AG09309 (cell line): Measurements from ENCODE around the gene RPL10A.

Source experiments
- DNase-seq: peaks from one replicate; pipeline ENCODE4 v3.0.0-alpha.2; 2010; ENCODE audit warnings: low read depth
- H3K4me3 ChIP-seq: 2 replicates; pipeline ENCODE4 v1.5.1; 2011; ENCODE audit warnings: mild to moderate bottlenecking, low read depth, low read length, moderate library complexity; ENCODE audit not compliant: control insufficient read depth
- TF ChIP-seq, protein P1 (sequence below): IDR thresholded peaks from 2 replicates; pipeline ENCODE4 v1.5.1; 2011; ENCODE audit warnings: mild to moderate bottlenecking, low read depth, low read length, inconsistent platforms; ENCODE audit not compliant: insufficient read depth, control insufficient read depth; ENCODE audit errors: missing control alignments

RPL10A gene

DNA sequence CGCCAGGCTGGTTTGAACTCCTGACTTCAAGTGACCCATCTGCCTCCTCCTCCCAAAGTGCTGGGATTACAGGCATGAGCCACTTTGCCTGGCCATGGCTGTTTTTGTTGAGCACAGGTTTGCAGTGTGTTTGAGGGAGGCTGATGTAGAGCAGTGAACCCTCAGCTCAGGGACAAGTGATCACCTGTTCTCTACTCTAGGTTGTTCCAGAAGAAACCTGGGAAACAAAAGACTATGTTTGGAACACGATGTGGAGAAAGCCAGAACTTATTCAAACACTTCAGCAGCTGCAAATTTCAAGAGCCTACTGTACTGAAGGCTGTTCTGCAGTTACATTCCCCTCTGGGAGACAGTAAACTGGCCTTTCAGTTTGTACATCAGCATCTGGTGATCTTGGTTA lies 39.8 kb downstream of the RPL10A start:
- TF ChIP-seq, protein P1, sequence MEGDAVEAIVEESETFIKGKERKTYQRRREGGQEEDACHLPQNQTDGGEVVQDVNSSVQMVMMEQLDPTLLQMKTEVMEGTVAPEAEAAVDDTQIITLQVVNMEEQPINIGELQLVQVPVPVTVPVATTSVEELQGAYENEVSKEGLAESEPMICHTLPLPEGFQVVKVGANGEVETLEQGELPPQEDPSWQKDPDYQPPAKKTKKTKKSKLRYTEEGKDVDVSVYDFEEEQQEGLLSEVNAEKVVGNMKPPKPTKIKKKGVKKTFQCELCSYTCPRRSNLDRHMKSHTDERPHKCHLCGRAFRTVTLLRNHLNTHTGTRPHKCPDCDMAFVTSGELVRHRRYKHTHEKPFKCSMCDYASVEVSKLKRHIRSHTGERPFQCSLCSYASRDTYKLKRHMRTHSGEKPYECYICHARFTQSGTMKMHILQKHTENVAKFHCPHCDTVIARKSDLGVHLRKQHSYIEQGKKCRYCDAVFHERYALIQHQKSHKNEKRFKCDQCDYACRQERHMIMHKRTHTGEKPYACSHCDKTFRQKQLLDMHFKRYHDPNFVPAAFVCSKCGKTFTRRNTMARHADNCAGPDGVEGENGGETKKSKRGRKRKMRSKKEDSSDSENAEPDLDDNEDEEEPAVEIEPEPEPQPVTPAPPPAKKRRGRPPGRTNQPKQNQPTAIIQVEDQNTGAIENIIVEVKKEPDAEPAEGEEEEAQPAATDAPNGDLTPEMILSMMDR = no peak
- no peak for DNase-seq
- H3K4me3 ChIP-seq = no peak overlapping the region

DNA sequence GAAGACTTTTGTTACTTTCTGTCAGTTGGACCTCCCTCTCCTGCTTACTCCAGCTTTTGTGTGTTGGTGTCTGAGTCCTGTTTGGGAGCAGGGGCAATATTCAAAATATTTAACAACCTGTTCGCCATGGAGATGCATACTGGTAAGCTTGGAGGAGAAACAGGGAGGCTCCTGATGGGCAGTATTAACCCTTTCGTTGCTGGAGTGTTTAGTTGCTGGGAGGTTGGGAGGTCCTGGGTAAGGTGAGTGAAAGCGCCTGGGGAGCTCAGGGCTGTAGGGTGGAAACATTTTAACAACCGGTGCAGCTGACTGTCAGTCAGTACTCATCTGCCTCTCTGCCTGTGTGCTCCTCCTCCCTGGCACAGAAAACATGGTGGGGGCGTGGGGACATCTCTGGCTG lies 40.3 kb downstream of the RPL10A start:
- no peak overlapping the region for H3K4me3 ChIP-seq
- TF ChIP-seq, protein P1 = no peak
- DNase-seq = no peak

DNA sequence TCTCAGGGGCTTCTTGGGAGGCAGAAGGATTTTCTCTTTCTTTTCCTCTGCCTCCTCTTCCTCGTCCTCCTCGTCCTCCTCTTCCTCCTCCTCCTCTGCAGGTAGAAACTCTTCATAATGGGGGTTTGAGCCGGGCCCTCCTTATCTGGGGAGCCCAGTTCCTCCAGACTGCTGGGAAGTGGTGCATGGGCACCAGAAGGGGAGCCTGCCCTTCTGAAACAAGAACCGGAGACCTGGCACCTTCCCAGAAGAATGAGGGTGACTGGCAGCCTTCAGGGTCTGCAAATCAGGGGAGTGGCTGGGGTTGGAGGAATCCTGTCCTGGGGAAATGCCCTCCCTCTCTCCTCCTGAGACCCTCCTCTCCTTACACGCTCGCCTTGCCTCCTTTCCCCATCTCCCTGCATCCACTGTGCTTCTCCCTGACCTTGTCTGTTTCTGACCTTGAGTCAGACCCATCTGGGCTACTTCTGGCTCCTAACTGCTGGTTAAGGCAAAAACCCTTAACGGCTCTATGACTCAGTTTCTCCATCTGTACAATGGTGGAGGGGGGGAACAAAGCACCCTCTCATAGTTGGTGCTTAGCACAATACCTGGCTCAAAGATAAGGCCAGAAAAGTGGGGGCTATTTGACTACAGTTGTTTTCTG lies 42.8 kb downstream of the RPL10A start:
- TF ChIP-seq, protein P1 = no peak
- DNase-seq = no peak
- no peak overlapping the region for H3K4me3 ChIP-seq

DNA sequence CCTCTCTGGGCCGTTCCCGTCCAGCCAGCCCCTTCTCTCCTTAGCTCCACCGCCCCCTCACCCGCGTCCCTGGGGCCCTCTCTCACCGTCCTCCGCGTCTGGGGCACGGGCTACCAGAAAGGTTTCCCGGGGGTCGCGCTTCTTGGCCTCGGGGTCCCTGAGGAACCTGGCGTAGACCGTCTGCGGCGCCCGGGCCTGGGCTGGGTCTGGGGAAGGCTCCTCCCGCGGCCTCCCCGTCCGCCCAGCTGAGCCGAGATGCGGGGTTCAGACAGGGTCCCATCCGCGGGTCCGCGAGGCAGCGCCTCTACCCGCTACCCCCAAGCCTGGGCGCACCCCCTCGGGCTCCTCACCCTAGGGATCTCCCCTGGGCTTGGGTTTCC lies 43.4 kb downstream of the RPL10A start:
- no peak for DNase-seq
- no peak overlapping the region for H3K4me3 ChIP-seq
- TF ChIP-seq, protein P1 = no peak

DNA sequence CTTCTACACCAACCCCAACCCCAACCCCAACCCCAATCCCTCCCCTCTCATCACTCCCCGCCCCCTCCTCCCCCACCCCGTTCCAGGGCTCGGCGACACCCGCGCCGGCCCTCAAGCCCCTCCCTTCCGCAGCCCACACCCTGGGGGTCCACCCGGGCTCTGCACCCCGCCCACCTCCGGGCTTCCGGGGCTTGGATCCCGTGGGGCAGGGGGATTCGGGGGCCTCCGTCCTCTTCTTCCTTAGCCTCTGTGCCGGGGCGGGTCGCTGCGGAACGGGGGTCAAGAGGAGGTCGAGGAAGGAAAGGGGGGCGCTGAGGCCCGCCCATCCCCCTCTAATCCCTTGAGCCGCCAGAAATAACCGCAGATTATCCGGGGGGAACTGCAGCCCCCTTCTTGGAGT lies 43.8 kb downstream of the RPL10A start:
- DNase-seq = no peak
- H3K4me3 ChIP-seq = no peak overlapping the region
- TF ChIP-seq, protein P1 = no peak

DNA sequence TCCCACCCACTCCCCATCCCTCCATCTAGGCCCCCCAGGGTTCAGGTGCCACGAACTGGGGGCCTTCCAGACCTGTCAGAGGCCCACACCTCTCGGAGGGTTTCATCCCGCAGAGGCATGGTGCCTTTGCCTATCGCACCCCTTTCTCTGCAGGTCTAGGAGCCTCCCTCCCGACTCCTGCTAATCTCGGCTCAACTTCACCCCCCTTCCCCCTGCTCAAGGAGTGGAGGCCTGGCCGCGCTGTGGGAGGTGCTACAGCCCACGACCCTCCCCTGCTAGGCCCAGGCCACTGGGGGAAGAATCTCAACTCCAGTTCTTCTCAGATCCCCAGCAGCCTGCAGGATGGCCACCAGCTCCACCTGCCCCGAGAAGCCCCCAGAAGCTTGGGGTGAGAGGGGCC lies 44.5 kb downstream of the RPL10A start, which contains the start of gene TULP1:
Gene TULP1, minus strand, starts transcription at position 157 of the 400 bp plus-strand sequence. Its CDS starts 38 bp downstream, at position 119.
- H3K4me3 ChIP-seq = no peak within 1 kb of the TSS
- no peak for DNase-seq
- TF ChIP-seq, protein P1 = no peak
